Activated naive CD4-positive, alpha-beta T cell treated with anti-CD3 and anti-CD28 coated beads for 36 hours (primary cell): ENCODE measurements around the gene PPP1R1A. TPM values are rescaled to one million over a fixed set of nuclear protein-coding genes. Genes with fewer than 3 reads are reported as not detected.
A peak's percentile ranks its signal among the peaks of the same experiment; 100 is the strongest.

ENCODE experiments used
- CTCF ChIA-PET: fragments of 350-600 bp; sonication (Branson Sonifier 250); formaldehyde crosslinking; loops from one replicate; lab custom pipeline; 2021; ENCODE audit warnings: antibody characterized with exemption; lab: Charles Lee
- DNase-seq: peaks from one replicate; pipeline ENCODE4 v3.0.0-alpha.2; 2020
- H3K27ac Mint-ChIP-seq: one replicate; pipeline ENCODE4 v1.8.0; 2021; ENCODE audit warnings: mild to moderate bottlenecking, mixed read lengths
- H3K27me3 Mint-ChIP-seq: one replicate; pipeline ENCODE4 v1.8.0; 2021; ENCODE audit warnings: low read depth, mixed read lengths
- H3K36me3 Mint-ChIP-seq: one replicate; pipeline ENCODE4 v1.8.0; 2021; ENCODE audit warnings: low read depth, mixed read lengths
- H3K4me1 Mint-ChIP-seq: one replicate; pipeline ENCODE4 v1.8.0; 2021; ENCODE audit warnings: low read depth, mixed read lengths
- H3K4me3 Mint-ChIP-seq: one replicate; pipeline ENCODE4 v1.8.0; 2021; ENCODE audit warnings: mild to moderate bottlenecking, moderate library complexity, mixed read lengths
- H3K9me3 Mint-ChIP-seq: one replicate; pipeline ENCODE4 v1.8.0; 2021; ENCODE audit warnings: mixed read lengths
- intact Hi-C: fragments of 100-400 bp; cut with micrococcal nuclease; formaldehyde crosslinking; loops from one replicate; pipeline ENCODE4 v1.15.1; 2023
- total RNA-seq, 2 experiments: library from RNA; stranded (reverse); gene quantifications; one replicate each; pipeline ENCODE4 v1.2.3, GENCODE V29; 2021

The PPP1R1A gene, protein sequence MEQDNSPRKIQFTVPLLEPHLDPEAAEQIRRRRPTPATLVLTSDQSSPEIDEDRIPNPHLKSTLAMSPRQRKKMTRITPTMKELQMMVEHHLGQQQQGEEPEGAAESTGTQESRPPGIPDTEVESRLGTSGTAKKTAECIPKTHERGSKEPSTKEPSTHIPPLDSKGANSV
- not detected for total RNA-seq

GRCh38 chr12:54588110-54588889 lies at the start of gene PPP1R1A:
PPP1R1A (minus strand) TSS chr12:54588659; CDS start chr12:54588488, 171 bp downstream.
- Mint-ChIP-seq H3K36me3 (no peaks in the 10 kb centered on the region), H3K4me3 (peak within 1 kb of the TSS; percentile 36), H3K27me3 (peaks cover 55% of the 10 kb centered on the region), H3K9me3 (no peaks in the 10 kb centered on the region), H3K4me1 (peaks cover 7% of the 10 kb centered on the region), H3K27ac (no peak within 1 kb of the TSS)
- no peak for DNase-seq
- intact Hi-C loops, result no loop called here
- CTCF ChIA-PET, result interaction anchor here (1.0 to 6.3 kb wide), 2 partner anchors 8 kb away, joined by 3 to 43 read pairs; no protein-coding TSS in a partner anchor

DNA sequence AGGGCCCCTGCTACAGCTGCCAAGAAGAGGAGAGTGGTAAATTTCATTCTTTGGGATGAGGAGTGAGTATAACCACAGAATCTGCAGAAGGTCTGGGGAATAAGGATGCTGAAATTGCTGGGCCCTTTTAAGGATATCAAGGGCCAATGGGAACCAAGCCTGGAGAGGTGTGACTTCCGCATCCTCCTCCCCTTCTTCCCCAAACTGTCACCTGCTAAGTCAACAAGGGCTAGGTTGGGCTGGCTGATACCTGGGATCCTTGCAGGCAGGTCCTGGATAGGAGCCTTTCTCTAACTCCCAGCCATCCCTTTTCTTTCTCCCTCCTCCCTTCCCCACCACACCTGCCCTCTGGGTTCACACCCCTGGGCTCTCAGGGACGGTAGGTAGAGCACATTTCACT lies 46.3 kb upstream of the PPP1R1A start, which contains the start of gene LACRT:
Gene LACRT, minus strand, starts transcription at position 101 of the 400 bp plus-strand sequence. Its CDS starts 54 bp downstream, at position 47.
- H3K27ac Mint-ChIP-seq, result no peak within 1 kb of the TSS

DNA sequence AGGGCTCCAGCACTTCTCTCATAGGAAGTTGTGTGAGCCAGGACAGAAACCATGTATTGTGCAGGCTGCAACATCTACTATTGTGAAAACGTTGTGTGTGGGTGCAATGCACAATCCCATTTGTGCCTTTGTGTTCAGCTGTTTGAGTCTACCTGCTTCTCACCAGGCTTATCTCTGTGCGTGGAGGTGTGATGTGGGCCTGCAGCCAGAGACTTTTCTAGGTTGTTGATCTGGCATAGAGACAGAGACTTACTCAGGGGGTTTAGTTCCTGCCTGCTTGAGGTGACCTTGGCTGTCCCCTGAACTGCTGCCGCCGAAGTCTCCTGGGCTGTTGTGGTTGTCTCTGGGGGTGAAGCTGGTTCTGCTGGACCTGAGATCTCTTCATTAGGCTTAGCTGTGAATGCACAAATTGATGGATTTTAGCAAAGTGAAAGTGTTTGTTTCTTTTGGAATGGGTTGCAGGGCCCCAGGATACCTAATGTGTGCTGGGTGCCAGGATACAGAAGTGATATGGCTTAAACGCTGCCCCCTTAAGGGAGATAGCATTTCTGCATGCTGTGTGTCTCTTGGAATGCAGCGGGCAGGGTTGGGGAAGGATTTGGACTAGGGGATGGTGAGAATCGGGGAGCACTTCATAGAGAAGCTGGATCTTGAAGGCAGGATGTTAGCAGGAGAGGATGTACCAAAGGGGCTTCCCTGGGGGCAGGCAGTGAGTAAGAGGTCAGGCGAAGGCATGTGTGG lies 43.7 kb upstream of the PPP1R1A start:
- Mint-ChIP-seq H3K27me3 (peaks cover 14% of the 10 kb centered on the region), H3K4me1 (no peaks in the 10 kb centered on the region), H3K27ac (no peak overlapping the region), H3K36me3 (no peaks in the 10 kb centered on the region), H3K9me3 (peaks cover 6% of the 10 kb centered on the region), H3K4me3 (no peak overlapping the region)
- no peak for DNase-seq
- intact Hi-C loops, result no loop called here
- CTCF ChIA-PET, result interaction anchor here (0.6 kb wide), 1 partner anchor 36 kb away, joined by 3 read pairs; no protein-coding TSS in a partner anchor

More for the DNA sequence above, 46.3 kb upstream of the PPP1R1A start, which contains the start of gene LACRT:
- no peaks in the 10 kb centered on the region for H3K36me3 Mint-ChIP-seq
- H3K4me1 Mint-ChIP-seq, result no peaks in the 10 kb centered on the region
- intact Hi-C loops, result no loop called here
- no peak for DNase-seq
- H3K4me3 Mint-ChIP-seq, result no peak within 1 kb of the TSS
- peaks cover 9% of the 10 kb centered on the region for H3K27me3 Mint-ChIP-seq
- no peaks in the 10 kb centered on the region for H3K9me3 Mint-ChIP-seq
- CTCF ChIA-PET, result interaction anchor here (0.6 to 0.8 kb wide), 2 partner anchors 24 to 107 kb away, joined by 3 to 4 read pairs; no protein-coding TSS in a partner anchor

DNA sequence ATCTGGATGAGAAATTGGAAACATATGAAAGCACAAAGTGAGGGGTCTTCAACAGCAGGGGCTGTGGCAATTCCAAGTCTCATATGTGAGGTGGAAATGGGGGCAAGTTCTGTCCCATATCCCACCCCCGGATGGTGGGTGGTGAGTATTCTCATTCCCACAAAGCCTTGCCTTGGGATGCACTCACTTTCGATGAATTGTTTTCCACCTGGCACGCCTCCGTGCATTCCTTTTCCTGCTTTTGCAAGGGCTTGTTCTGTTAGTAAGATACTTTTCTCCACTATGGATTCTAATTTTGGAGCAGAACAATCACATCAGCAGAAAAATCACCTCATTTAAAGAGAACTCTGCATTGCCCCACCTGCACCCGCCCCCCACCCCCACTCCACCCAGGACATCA lies 43.1 kb upstream of the PPP1R1A start:
- CTCF ChIA-PET, result no interaction called here
- Mint-ChIP-seq H3K9me3 (peaks cover 6% of the 10 kb centered on the region), H3K27ac (no peak overlapping the region), H3K27me3 (peaks cover 20% of the 10 kb centered on the region), H3K4me3 (no peak overlapping the region), H3K4me1 (no peaks in the 10 kb centered on the region), H3K36me3 (peaks cover 3% of the 10 kb centered on the region)
- DNase-seq, result no peak
- intact Hi-C loops, result no loop called here

GRCh38 chr12:54629925-54630324 lies 41.5 kb upstream of the PPP1R1A start:
- no peak overlapping the region for H3K4me3 Mint-ChIP-seq
- CTCF ChIA-PET, result interaction anchor here (1.4 to 1.8 kb wide), 2 partner anchors 29 to 104 kb away, joined by 4 to 6 read pairs; no protein-coding TSS in a partner anchor
- intact Hi-C loops, result no loop called here
- H3K27me3 Mint-ChIP-seq, result peaks cover 30% of the 10 kb centered on the region
- peaks cover 3% of the 10 kb centered on the region for H3K36me3 Mint-ChIP-seq
- no peak for DNase-seq
- H3K27ac Mint-ChIP-seq, result no peak overlapping the region
- no peaks in the 10 kb centered on the region for H3K4me1 Mint-ChIP-seq
- H3K9me3 Mint-ChIP-seq, result peaks cover 6% of the 10 kb centered on the region

DNA sequence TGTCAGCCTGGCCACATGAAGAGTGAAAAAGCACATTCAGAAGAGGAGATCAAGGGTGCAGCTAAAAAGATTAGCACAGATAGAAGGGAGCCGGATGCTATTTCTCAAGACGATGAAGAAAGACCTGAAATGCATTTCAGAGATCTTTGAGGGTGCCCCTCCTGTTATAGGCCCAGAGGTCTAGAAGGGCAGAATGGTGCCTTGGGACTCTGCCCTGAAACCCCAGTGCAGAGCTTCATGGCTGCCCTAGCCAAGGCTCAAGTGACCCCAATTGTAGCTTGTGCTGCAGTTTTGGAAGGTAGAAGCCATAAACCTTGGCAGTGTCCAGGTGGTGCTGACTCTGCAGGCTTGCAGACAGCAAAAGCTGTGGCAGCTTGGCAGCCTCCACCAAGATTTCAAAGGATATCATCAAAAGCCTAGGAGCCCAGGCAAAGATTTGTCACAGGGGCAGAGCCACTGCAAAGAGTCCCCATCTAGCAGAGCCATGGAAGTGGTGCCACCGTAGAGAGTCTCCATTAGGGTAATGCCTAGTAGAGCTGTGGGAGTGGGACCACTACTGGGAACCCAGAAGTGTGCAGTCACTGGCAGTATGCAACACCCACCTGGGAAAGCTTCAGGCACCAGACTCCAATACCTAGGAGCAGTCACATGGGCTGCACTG lies 39.9 kb upstream of the PPP1R1A start:
- Mint-ChIP-seq H3K27ac (no peak overlapping the region), H3K4me3 (no peak overlapping the region)
- CTCF ChIA-PET, result interaction anchor here (0.8 to 1.8 kb wide), 2 partner anchors 56 to 102 kb away, joined by 3 to 6 read pairs; no protein-coding TSS in a partner anchor

GRCh38 chr12:54627304-54627703 lies 38.8 kb upstream of the PPP1R1A start:
- DNase-seq, result no peak
- H3K27ac Mint-ChIP-seq, result no peak overlapping the region
- H3K9me3 Mint-ChIP-seq, result peaks cover 6% of the 10 kb centered on the region
- H3K36me3 Mint-ChIP-seq, result peaks cover 3% of the 10 kb centered on the region
- H3K4me1 Mint-ChIP-seq, result no peaks in the 10 kb centered on the region
- no peak overlapping the region for H3K4me3 Mint-ChIP-seq
- CTCF ChIA-PET, result no interaction called here
- H3K27me3 Mint-ChIP-seq, result peaks cover 37% of the 10 kb centered on the region
- intact Hi-C loops, result no loop called here

More for the DNA sequence above, 39.9 kb upstream of the PPP1R1A start:
- Mint-ChIP-seq H3K27me3 (peaks cover 35% of the 10 kb centered on the region), H3K4me1 (no peaks in the 10 kb centered on the region), H3K9me3 (peaks cover 6% of the 10 kb centered on the region), H3K36me3 (peaks cover 3% of the 10 kb centered on the region)
- intact Hi-C loops, result no loop called here
- DNase-seq, result no peak

GRCh38 chr12:54625598-54625997 lies 37.1 kb upstream of the PPP1R1A start:
- DNase-seq, result no peak
- no peaks in the 10 kb centered on the region for H3K4me1 Mint-ChIP-seq
- intact Hi-C loops, result no loop called here
- H3K27me3 Mint-ChIP-seq, result peaks cover 33% of the 10 kb centered on the region
- H3K36me3 Mint-ChIP-seq, result peaks cover 3% of the 10 kb centered on the region
- peaks cover 6% of the 10 kb centered on the region for H3K9me3 Mint-ChIP-seq
- CTCF ChIA-PET, result no interaction called here
- H3K4me3 Mint-ChIP-seq, result no peak overlapping the region
- no peak overlapping the region for H3K27ac Mint-ChIP-seq

DNA sequence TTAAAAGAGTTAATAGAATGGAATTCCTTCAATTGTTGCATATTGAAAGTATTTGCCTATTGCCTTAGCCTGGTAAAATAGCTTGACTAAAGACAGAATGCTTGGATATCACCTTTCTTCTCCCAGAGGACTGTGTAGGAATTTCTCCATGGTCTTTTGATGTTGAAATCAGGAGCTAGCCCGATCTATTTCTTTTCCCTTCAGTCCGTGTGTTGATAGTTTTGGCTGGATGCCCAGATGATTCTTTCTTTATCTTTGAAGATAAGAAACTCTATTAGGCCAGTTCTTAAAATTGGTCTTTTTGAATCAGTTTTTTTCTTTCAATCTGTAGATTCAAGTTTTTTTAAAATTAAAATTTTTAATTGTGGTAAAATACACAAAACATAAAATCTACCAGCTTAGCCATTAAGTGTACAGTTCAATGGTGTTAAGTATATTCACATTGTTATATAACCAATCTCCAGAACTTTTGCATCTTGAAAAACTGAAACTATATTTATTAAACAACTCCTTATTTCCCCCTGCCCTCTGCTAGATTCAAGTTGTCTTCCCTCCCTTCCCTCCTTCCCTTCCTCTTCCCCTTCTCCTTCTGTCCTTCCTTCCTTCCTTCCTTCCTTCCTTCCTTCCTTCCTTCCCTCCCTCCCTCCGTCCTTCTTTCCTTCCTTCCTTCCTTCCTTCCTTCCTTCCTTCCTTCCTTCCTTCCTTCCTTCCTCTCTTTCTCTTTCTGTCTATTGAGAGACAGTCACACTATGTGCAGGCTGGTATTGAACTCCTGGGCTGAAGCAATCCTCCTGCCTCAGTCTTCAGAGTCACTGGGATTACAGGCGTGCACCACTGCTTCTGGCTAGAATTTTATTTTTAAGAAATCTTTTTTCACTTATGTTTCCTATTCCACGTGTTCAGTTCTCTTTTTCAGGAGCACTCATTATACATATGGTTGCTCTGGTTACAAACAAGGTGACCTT lies 36.1 kb upstream of the PPP1R1A start:
- H3K36me3 Mint-ChIP-seq, result peaks cover 3% of the 10 kb centered on the region
- no peak overlapping the region for H3K4me3 Mint-ChIP-seq
- no peaks in the 10 kb centered on the region for H3K4me1 Mint-ChIP-seq
- H3K27me3 Mint-ChIP-seq, result peaks cover 33% of the 10 kb centered on the region
- peaks cover 6% of the 10 kb centered on the region for H3K9me3 Mint-ChIP-seq
- no peak overlapping the region for H3K27ac Mint-ChIP-seq
- intact Hi-C loops, result no loop called here
- CTCF ChIA-PET, result interaction anchor here (0.7 kb wide), 1 partner anchor 49 kb away, joined by 3 read pairs; no protein-coding TSS in a partner anchor
- no peak for DNase-seq

DNA sequence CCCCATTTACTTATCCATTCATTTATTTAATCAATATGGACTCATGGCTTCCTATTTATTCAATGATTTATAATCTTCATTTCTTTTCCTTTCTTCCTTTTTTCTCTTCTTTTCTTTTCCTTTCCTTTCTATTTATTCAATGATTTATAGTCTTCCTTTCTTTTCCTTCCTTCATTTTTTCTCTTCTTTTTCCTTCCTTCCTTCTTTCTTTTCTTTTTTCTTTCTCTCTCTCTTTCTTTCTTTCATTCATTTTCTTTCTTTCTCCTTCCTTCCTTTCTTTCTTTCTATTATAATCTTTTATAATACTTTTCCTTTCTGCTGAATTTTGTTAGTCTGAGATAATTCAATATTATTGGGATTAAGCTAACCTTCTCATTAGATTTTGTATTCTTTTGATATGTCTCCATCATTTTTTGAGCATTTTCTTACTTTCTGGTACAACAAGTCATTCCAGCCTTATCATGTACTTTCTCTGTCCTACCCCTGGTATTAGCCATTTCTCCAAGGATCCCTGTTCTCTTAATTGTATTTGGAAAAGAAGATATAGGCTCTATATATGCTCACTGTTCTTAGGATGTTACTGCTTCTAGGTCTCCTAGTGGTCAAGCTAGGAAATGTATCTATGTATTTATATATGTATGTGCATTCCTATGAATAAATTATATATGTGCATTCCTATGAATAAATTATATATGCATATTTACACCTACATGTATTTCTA lies 34.2 kb upstream of the PPP1R1A start:
- H3K4me1 Mint-ChIP-seq, result no peaks in the 10 kb centered on the region
- H3K27ac Mint-ChIP-seq, result no peak overlapping the region
- peaks cover 3% of the 10 kb centered on the region for H3K36me3 Mint-ChIP-seq
- H3K4me3 Mint-ChIP-seq, result no peak overlapping the region
- DNase-seq, result no peak
- peaks cover 3% of the 10 kb centered on the region for H3K9me3 Mint-ChIP-seq
- CTCF ChIA-PET, result interaction anchor here (0.6 to 1.1 kb wide), 2 partner anchors 16 to 42 kb away, joined by 3 read pairs; no protein-coding TSS in a partner anchor
- H3K27me3 Mint-ChIP-seq, result peaks cover 36% of the 10 kb centered on the region
- intact Hi-C loops, result no loop called here
